Endothelial cell of umbilical vein (primary cell): ENCODE data around the gene MPIG6B. TPM values are rescaled to one million over a fixed set of nuclear protein-coding genes. Genes with fewer than 3 reads are reported as not detected.

Source experiments
- BruUV-seq: library from RNA; stranded (reverse); fragments of 400-500 nt; replicated peaks from 2 replicates; lab custom pipeline; 2021; lab: Mats Ljungman, UMichigan
- CTCF ChIA-PET: fragments of 300-600, 350-600 bp; sonication (Branson Sonifier 250); formaldehyde crosslinking; loops from one replicate; lab custom pipeline; 2021; ENCODE audit warnings: antibody characterized with exemption, inconsistent platforms; lab: Charles Lee
- POLR2A ChIA-PET: fragments of 300-600, 350-600 bp; sonication (Branson Sonifier 250); formaldehyde crosslinking; loops from one replicate; lab custom pipeline; 2021; ENCODE audit warnings: antibody characterized with exemption, inconsistent platforms; lab: Charles Lee
- DNase-seq: peaks from one replicate; pipeline ENCODE4 v3.0.0-alpha.2; 2011; ENCODE audit warnings: low read depth, low spot score
- FAIRE-seq: peaks from 2 replicates; lab custom pipeline; 2011; peaks lifted over from hg19 to GRCh38; lab: Jason Lieb, UNC
- H2AFZ ChIP-seq: 2 replicates; pipeline ENCODE4 v1.6.0; 2012; ENCODE audit warnings: low read depth, low read length, control low read depth, inconsistent platforms
- H3K27ac ChIP-seq: 2 replicates; pipeline ENCODE4 v1.5.1; 2011; ENCODE audit warnings: low read depth, mild to moderate bottlenecking, control low read depth, low read length, moderate library complexity; ENCODE audit not compliant: insufficient read depth
- H3K27me3 ChIP-seq, 2 experiments: 2 replicates each; pipeline versions ENCODE4 v1.6.0 to v1.6.1; 2011; ENCODE audit warnings: low read length in 2 of 2, mixed read lengths in 1 of 2; ENCODE audit not compliant: control insufficient read depth in 2 of 2, insufficient read depth in 2 of 2
- H3K36me3 ChIP-seq, 2 experiments: 2 replicates in 1 of 2; 3 replicates in 1 of 2; pipeline ENCODE4 v1.5.1; 2011; ENCODE audit warnings: low read length in 2 of 2, mild to moderate bottlenecking in 1 of 2, moderate library complexity in 1 of 2; ENCODE audit not compliant: control insufficient read depth in 2 of 2, insufficient read depth in 2 of 2; ENCODE audit errors: extremely low read depth in 1 of 2
- H3K4me1 ChIP-seq: 3 replicates; pipeline ENCODE4 v1.5.1; 2011; ENCODE audit warnings: mild to moderate bottlenecking, low read length; ENCODE audit not compliant: control insufficient read depth, insufficient read depth; ENCODE audit errors: extremely low read depth
- H3K4me2 ChIP-seq: 2 replicates; pipeline ENCODE4 v1.6.1; 2011; ENCODE audit warnings: low read length, control low read depth, mixed read lengths; ENCODE audit not compliant: insufficient read depth
- H3K4me3 ChIP-seq, 3 experiments: fragments of 200-600 bp in 1 of 3; sonication (generic), shearing (Covaris generic) in 1 of 3; replicated peaks in 1 of 3; 2 replicates each; pipeline ENCODE4 v1.5.1; 2011 to 2016; ENCODE audit warnings: control low read depth in 3 of 3, low read length in 3 of 3, mild to moderate bottlenecking in 2 of 3, inconsistent platforms in 1 of 3, low read depth in 1 of 3, moderate library complexity in 1 of 3; ENCODE audit not compliant: insufficient read depth in 1 of 3
- H3K79me2 ChIP-seq: 2 replicates; pipeline ENCODE4 v1.6.0; 2012; ENCODE audit warnings: low read length, inconsistent platforms; ENCODE audit not compliant: control insufficient read depth, insufficient read depth
- H3K9ac ChIP-seq: replicated peaks from 2 replicates; pipeline ENCODE3; 2011; ENCODE audit warnings: low read length, control low read depth; ENCODE audit not compliant: insufficient read depth; ENCODE audit errors: extremely low read depth
- H3K9me1 ChIP-seq: replicated peaks from 3 replicates; pipeline ENCODE4 v1.6.0; 2011; ENCODE audit warnings: mild to moderate bottlenecking, low read length; ENCODE audit not compliant: control insufficient read depth, insufficient read depth; ENCODE audit errors: extremely low read depth
- H3K9me3 ChIP-seq: replicated peaks from 2 replicates; pipeline ENCODE4 v1.5.1; 2012; ENCODE audit warnings: low read length, inconsistent platforms; ENCODE audit not compliant: control insufficient read depth, insufficient read depth
- H4K20me1 ChIP-seq: replicated peaks from 2 replicates; pipeline ENCODE3; 2011; ENCODE audit warnings: mild to moderate bottlenecking, low read length; ENCODE audit not compliant: control insufficient read depth, insufficient read depth; ENCODE audit errors: extremely low read depth
- EZH2 ChIP-seq: IDR thresholded peaks from 2 replicates; pipeline ENCODE4 v1.6.1; 2012; ENCODE audit warnings: borderline replicate concordance, low read depth, mild to moderate bottlenecking, moderate library complexity, low read length, inconsistent platforms; ENCODE audit not compliant: severe bottlenecking
- FOS ChIP-seq: IDR thresholded peaks from 2 replicates; pipeline ENCODE4 v1.6.1; 2011; ENCODE audit warnings: mild to moderate bottlenecking, low read length, moderate library complexity, borderline replicate concordance; ENCODE audit not compliant: insufficient read depth
- GATA2 ChIP-seq: IDR thresholded peaks from 2 replicates; pipeline ENCODE4 v1.7.0; 2011; ENCODE audit warnings: low read depth, mild to moderate bottlenecking, moderate library complexity, mixed read lengths, low read length; ENCODE audit not compliant: insufficient read length, insufficient read depth
- JUN ChIP-seq: IDR thresholded peaks from 2 replicates; pipeline ENCODE4 v1.6.1; 2011; ENCODE audit warnings: borderline replicate concordance, low read depth; ENCODE audit not compliant: insufficient read length, insufficient read depth
- MYC ChIP-seq: IDR thresholded peaks from one replicate; pipeline ENCODE4 v1.6.1; 2011; ENCODE audit warnings: mild to moderate bottlenecking, low read depth, low read length
- POLR2A ChIP-seq: IDR thresholded peaks from 2 replicates; pipeline ENCODE4 v1.6.1; 2012; ENCODE audit warnings: low read depth, mild to moderate bottlenecking, control low read depth, low read length
- POLR2AphosphoS5 ChIP-seq: IDR thresholded peaks from 2 replicates; pipeline ENCODE4 v1.6.1; 2012; ENCODE audit warnings: low read depth, mild to moderate bottlenecking, control low read depth, low read length, moderate library complexity; ENCODE audit not compliant: insufficient read depth
- dilution Hi-C: fragments of 300-500 bp; cut with MboI; formaldehyde crosslinking; loops from one replicate; pipeline ENCODE4 v1.15.0; 2019; ENCODE audit warnings: low sequenced_read_pairs; ENCODE audit not compliant: extremely low pct_ligation_motif_present
- intact Hi-C: fragments of 100-400 bp; cut with micrococcal nuclease; formaldehyde crosslinking; loops from one replicate; pipeline ENCODE4 v1.10.0; 2022
- polyA plus RNA-seq, 4 experiments: library from polyadenylated mRNA; depleted of rRNA in 3 of 4; stranded (reverse) in 3 of 4; unstranded in 1 of 4; fragments of >200 nt; gene quantifications; 2 replicates each; pipeline versions ENCODE4 v1.2.1 to v1.2.3, GENCODE V29; 2011 to 2012; ENCODE audit warnings: missing spikeins in 1 of 4
- total RNA-seq: library from RNA; stranded (reverse); gene quantifications from 2 replicates; pipeline ENCODE4 v1.2.3, GENCODE V29; 2021
- TF ChIP-seq, protein P1 (sequence below): IDR thresholded peaks from 2 replicates; pipeline ENCODE4 v1.6.1; 2011; ENCODE audit not compliant: insufficient read depth, insufficient read length
- TF ChIP-seq, protein P2 (sequence below), 2 donors: IDR thresholded peaks; 1 replicate in 1 of 2; 2 replicates in 1 of 2; pipeline ENCODE4 v1.5.1; 2011; ENCODE audit warnings: low read length in 2 of 2, mild to moderate bottlenecking in 2 of 2, moderate library complexity in 2 of 2, control low read depth in 1 of 2, inconsistent platforms in 1 of 2, low read depth in 1 of 2; ENCODE audit not compliant: insufficient read depth in 1 of 2; ENCODE audit errors: extremely low read depth in 1 of 2

The MPIG6B gene
- total and polyA plus RNA-seq, 2 donors (not counting 3 experiments of a cell fraction or from before 2014, with no cell fraction given), result not detected

DNA sequence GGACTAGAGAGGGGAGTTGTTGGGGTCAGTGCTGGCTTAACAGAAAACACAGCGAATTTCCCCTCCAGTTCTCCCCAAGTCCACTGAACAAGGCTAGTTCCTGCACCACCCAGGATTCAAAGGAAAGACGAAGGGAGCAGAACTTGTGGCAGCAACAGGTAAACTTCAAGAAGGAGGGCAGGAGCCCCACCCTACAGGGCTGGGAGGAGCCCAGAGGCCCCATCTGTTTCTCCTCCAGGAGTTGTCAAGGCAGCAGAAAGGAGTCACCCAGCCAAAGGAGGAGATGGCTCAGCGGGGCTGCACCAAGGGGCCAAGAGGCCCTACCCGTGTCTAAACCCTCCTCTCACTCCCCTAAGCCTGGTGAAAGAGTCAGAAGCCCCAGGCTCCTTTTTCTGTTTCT is 41.0 kb downstream of the MPIG6B start:
- TF ChIP-seq, protein P1, sequence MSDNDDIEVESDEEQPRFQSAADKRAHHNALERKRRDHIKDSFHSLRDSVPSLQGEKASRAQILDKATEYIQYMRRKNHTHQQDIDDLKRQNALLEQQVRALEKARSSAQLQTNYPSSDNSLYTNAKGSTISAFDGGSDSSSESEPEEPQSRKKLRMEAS, result no peak
- TF ChIP-seq EZH2 (no peak), MYC (no peak)
- H3K4me2 ChIP-seq, result no peak overlapping the region
- H3K36me3 ChIP-seq, result peaks cover 2% of the 10 kb centered on the region in 2 experiments
- DNase-seq (no peak), FAIRE-seq (no peak)
- no peaks in the 10 kb centered on the region for H4K20me1 ChIP-seq
- H3K79me2 ChIP-seq, result no peaks in the 10 kb centered on the region
- no peak overlapping the region for H3K4me3 ChIP-seq
- H2AFZ ChIP-seq, result no peak overlapping the region
- H3K9me3 ChIP-seq, result no peaks in the 10 kb centered on the region
- no peak overlapping the region for H3K9ac ChIP-seq
- dilution Hi-C loops (no loop called here), intact Hi-C loops (no loop called here)
- H3K27me3 ChIP-seq, result no peaks in the 10 kb centered on the region
- ChIA-PET POLR2A (no interaction called here), CTCF (interaction anchor here (0.5 to 1.1 kb wide), 3 partner anchors 27 to 34 kb away, joined by 3 read pairs; no protein-coding TSS in a partner anchor)
- H3K9me1 ChIP-seq, result no peaks in the 10 kb centered on the region
- BruUV-seq, result no TSS peak
- H3K27ac ChIP-seq, result no peak overlapping the region
- H3K4me1 ChIP-seq, result no peaks in the 10 kb centered on the region

DNA sequence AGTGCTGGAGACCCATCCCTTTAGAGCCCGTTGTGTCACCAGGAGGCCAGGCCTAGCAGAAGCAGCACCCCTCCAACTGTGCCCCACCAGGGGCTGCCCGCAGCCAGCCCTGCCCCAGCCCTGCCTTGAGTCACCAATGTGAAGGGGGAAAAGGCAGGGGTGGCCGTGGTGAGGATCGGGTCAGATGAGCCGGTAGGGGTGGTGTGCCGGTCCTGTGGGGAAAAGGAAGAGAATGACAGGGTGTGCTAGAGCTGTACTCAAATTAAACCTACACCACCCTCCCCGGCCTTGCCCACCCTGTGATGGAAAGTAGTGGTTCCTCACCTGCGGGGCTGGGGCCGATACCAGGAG is 42.4 kb downstream of the MPIG6B start:
- Histone ChIP-seq H3K4me3 (no peak overlapping the region), H3K36me3 (no peaks in the 10 kb centered on the region), H3K27me3 (no peaks in the 10 kb centered on the region), H3K9ac (no peak overlapping the region), H3K4me1 (no peaks in the 10 kb centered on the region), H3K9me1 (no peaks in the 10 kb centered on the region), H3K79me2 (no peaks in the 10 kb centered on the region), H3K27ac (no peak overlapping the region), H4K20me1 (no peaks in the 10 kb centered on the region), H3K9me3 (no peaks in the 10 kb centered on the region), H3K4me2 (no peak overlapping the region), H2AFZ (no peak overlapping the region)
- CTCF ChIA-PET, result interaction anchor here (1.0 to 1.7 kb wide), 3 partner anchors 9 to 36 kb away, joined by 3 to 6 read pairs (median 3); no protein-coding TSS in a partner anchor
- TF ChIP-seq GATA2 (no peak), MYC (no peak), POLR2A (no peak), EZH2 (no peak), FOS (no peak), JUN (no peak), POLR2AphosphoS5 (no peak)
- TF ChIP-seq, protein P1, result no peak
- TF ChIP-seq, protein P2, sequence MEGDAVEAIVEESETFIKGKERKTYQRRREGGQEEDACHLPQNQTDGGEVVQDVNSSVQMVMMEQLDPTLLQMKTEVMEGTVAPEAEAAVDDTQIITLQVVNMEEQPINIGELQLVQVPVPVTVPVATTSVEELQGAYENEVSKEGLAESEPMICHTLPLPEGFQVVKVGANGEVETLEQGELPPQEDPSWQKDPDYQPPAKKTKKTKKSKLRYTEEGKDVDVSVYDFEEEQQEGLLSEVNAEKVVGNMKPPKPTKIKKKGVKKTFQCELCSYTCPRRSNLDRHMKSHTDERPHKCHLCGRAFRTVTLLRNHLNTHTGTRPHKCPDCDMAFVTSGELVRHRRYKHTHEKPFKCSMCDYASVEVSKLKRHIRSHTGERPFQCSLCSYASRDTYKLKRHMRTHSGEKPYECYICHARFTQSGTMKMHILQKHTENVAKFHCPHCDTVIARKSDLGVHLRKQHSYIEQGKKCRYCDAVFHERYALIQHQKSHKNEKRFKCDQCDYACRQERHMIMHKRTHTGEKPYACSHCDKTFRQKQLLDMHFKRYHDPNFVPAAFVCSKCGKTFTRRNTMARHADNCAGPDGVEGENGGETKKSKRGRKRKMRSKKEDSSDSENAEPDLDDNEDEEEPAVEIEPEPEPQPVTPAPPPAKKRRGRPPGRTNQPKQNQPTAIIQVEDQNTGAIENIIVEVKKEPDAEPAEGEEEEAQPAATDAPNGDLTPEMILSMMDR (IDR thresholded peaks at IDR 0.05; ENCODE audit: extremely low read depth in 1 of 2, insufficient read depth in 1 of 2, low read depth in 1 of 2, low read length in 2 of 2), result no peak
- BruUV-seq, result no TSS peak
- no peak for DNase-seq
- POLR2A ChIA-PET, result interaction anchor here (0.8 kb wide), 1 partner anchor 36 kb away, joined by 3 read pairs; no protein-coding TSS in a partner anchor
- intact Hi-C loops (no loop called here), dilution Hi-C loops (no loop called here)
- no peak for FAIRE-seq
